SK-N-SH (cell line): Measurements from ENCODE around the gene PPP3R2. TPM values are rescaled to one million over a fixed set of nuclear protein-coding genes. Genes with fewer than 3 reads are reported as not detected.

Source experiments
- CTCF ChIA-PET: fragments of 300-600, 350-600 bp; formaldehyde crosslinking; extraction: SDS; loops from one replicate; lab custom pipeline; 2021; lab: Yijun Ruan, JAX
- POLR2A ChIA-PET: fragments of 350-600 bp; sonication (Branson Sonifier 250); formaldehyde crosslinking; extraction: SDS; loops from one replicate; lab custom pipeline; 2020; ENCODE audit warnings: antibody characterized with exemption, inconsistent platforms; lab: Yijun Ruan, JAX
- DNase-seq: peaks from one replicate; pipeline ENCODE4 v3.0.0; 2012
- H2AFZ ChIP-seq: fragments of 200-600 bp; sonication (generic); 2 replicates; pipeline ENCODE4 v1.8.1; 2016; ENCODE audit warnings: antibody characterized with exemption, mild to moderate bottlenecking, low read depth
- H3F3A ChIP-seq: fragments of 200-600 bp; sonication (generic); replicated peaks from 2 replicates; pipeline ENCODE3; 2016; ENCODE audit warnings: antibody characterized with exemption, mild to moderate bottlenecking; ENCODE audit not compliant: insufficient read depth
- H3K27ac ChIP-seq, 2 experiments: fragments of 200-500 bp in 1 of 2; fragments of 200-600 bp in 1 of 2; sonication (Bioruptor generic) in 1 of 2; sonication (generic), shearing (Covaris generic) in 1 of 2; 2 replicates each; pipeline versions ENCODE4 v1.5.1 to v1.6.1; 2014 to 2016; ENCODE audit warnings: low read depth in 2 of 2, inconsistent platforms in 1 of 2, low read length in 1 of 2, mild to moderate bottlenecking in 1 of 2, mixed read lengths in 1 of 2
- H3K27me3 ChIP-seq: fragments of 200-600 bp; sonication (generic), shearing (Covaris generic); 2 replicates; pipeline ENCODE4 v1.6.1; 2016; ENCODE audit warnings: mixed run types; ENCODE audit not compliant: insufficient read depth
- H3K36me3 ChIP-seq, 2 experiments: fragments of 200-500 bp in 1 of 2; fragments of 200-600 bp in 1 of 2; sonication (Bioruptor generic) in 1 of 2; sonication (generic) in 1 of 2; replicated peaks in 1 of 2; 2 replicates each; pipeline versions ENCODE3 to v1.5.1; 2014 to 2016; ENCODE audit warnings: low read length in 1 of 2, mild to moderate bottlenecking in 1 of 2; ENCODE audit not compliant: insufficient read depth in 2 of 2, control insufficient read depth in 1 of 2
- H3K4me1 ChIP-seq, 2 experiments: fragments of 200-500 bp in 1 of 2; fragments of 200-600 bp in 1 of 2; sonication (Bioruptor generic) in 1 of 2; sonication (generic), shearing (Covaris generic) in 1 of 2; 2 replicates each; pipeline versions ENCODE4 v1.5.1 to v1.6.1; 2014 to 2016; ENCODE audit warnings: low read depth in 1 of 2, low read length in 1 of 2, mixed run types in 1 of 2; ENCODE audit not compliant: insufficient read depth in 2 of 2, control insufficient read depth in 1 of 2
- H3K4me2 ChIP-seq: fragments of 200-600 bp; sonication (generic), shearing (Covaris generic); 2 replicates; pipeline ENCODE4 v1.6.1; 2017; ENCODE audit warnings: mixed run types
- H3K4me3 ChIP-seq, 2 experiments: fragments of 200-500 bp in 1 of 2; fragments of 200-600 bp in 1 of 2; sonication (Bioruptor generic) in 1 of 2; sonication (generic), shearing (Covaris generic) in 1 of 2; 2 replicates each; pipeline versions ENCODE4 v1.5.1 to v1.8.1; 2014 to 2016; ENCODE audit warnings: low read depth in 2 of 2, inconsistent platforms in 1 of 2, low read length in 1 of 2, mild to moderate bottlenecking in 1 of 2, mixed read lengths in 1 of 2, moderate library complexity in 1 of 2
- H3K79me2 ChIP-seq: fragments of 200-600 bp; sonication (generic); 2 replicates; pipeline ENCODE4 v1.8.1; 2017; ENCODE audit warnings: mild to moderate bottlenecking; ENCODE audit not compliant: insufficient read depth
- H3K9ac ChIP-seq: fragments of 200-600 bp; sonication (generic); 2 replicates; pipeline ENCODE4 v1.6.1; 2017; ENCODE audit warnings: mixed run types
- H3K9me2 ChIP-seq: fragments of 200-600 bp; sonication (generic); 2 replicates; pipeline ENCODE4 v1.6.1; 2017; ENCODE audit warnings: mixed run types
- H3K9me3 ChIP-seq: fragments of 200-600 bp; sonication (generic); 2 replicates; pipeline ENCODE4 v1.6.1; 2017; ENCODE audit warnings: mixed run types, mild to moderate bottlenecking, moderate library complexity
- H4K20me1 ChIP-seq: fragments of 200-600 bp; sonication (generic); 2 replicates; pipeline ENCODE4 v1.6.1; 2017; ENCODE audit warnings: mild to moderate bottlenecking, mixed run types; ENCODE audit not compliant: insufficient read depth
- CHD2 ChIP-seq: fragments of 150-350 bp; IDR thresholded peaks from 2 replicates; pipeline ENCODE4 v1.6.1; 2018; ENCODE audit warnings: low read length; ENCODE audit not compliant: partially characterized antibody
- CTCF ChIP-seq: fragments of 200-600 bp; sonication (generic); IDR thresholded peaks from 2 replicates; pipeline ENCODE4 v1.6.1; 2017; ENCODE audit warnings: antibody characterized with exemption, mild to moderate bottlenecking, moderate library complexity
- EP300 ChIP-seq, 2 experiments: IDR thresholded peaks; 2 replicates each; pipeline versions ENCODE4 v1.4.0 to v1.6.1; 2012; ENCODE audit warnings: borderline replicate concordance in 1 of 2, low read depth in 1 of 2, low read length in 1 of 2
- EZH2phosphoT487 ChIP-seq: fragments of 200-600 bp; sonication (generic); IDR thresholded peaks from 2 replicates; pipeline ENCODE4 v1.6.1; 2017; ENCODE audit warnings: low read depth, mixed run types, mild to moderate bottlenecking, antibody characterized with exemption, moderate library complexity, borderline replicate concordance
- FOXJ3 ChIP-seq: sonication (generic); formaldehyde crosslinking; IDR thresholded peaks from 2 replicates; pipeline ENCODE4 v1.5.1; 2020; ENCODE audit warnings: mild to moderate bottlenecking, missing genetic modification reagents
- GABPA ChIP-seq: IDR thresholded peaks from 2 replicates; pipeline ENCODE4 v1.4.0; 2012; ENCODE audit warnings: low read depth, mild to moderate bottlenecking
- GATA2 ChIP-seq: sonication (generic); formaldehyde crosslinking; IDR thresholded peaks from 2 replicates; pipeline ENCODE4 v1.5.0; 2020; ENCODE audit warnings: mild to moderate bottlenecking, missing genetic modification reagents
- NRF1 ChIP-seq: IDR thresholded peaks from 2 replicates; pipeline ENCODE4 v1.6.1; 2012; ENCODE audit warnings: low read depth, mild to moderate bottlenecking, low read length
- POLR2AphosphoS5 ChIP-seq: IDR thresholded peaks from 2 replicates; pipeline ENCODE4 v1.6.1; 2012; ENCODE audit warnings: low read depth, low read length
- RAD21 ChIP-seq: IDR thresholded peaks from 2 replicates; pipeline ENCODE4 v1.6.1; 2012; ENCODE audit warnings: mild to moderate bottlenecking, low read length
- RCOR1 ChIP-seq: fragments of 150-350 bp; IDR thresholded peaks from 2 replicates; pipeline ENCODE4 v1.6.1; 2017; ENCODE audit warnings: antibody characterized with exemption, low read length
- RFX5 ChIP-seq: IDR thresholded peaks from 2 replicates; pipeline ENCODE4 v1.6.1; 2012; ENCODE audit warnings: mild to moderate bottlenecking, improper control_type of control experiment, low read length
- TCF12 ChIP-seq: IDR thresholded peaks from 2 replicates; pipeline ENCODE4 v1.4.0; 2012
- TEAD4 ChIP-seq: IDR thresholded peaks from 2 replicates; pipeline ENCODE4 v1.4.0; 2012; ENCODE audit warnings: mild to moderate bottlenecking, borderline replicate concordance; ENCODE audit not compliant: insufficient read depth
- USF1 ChIP-seq: IDR thresholded peaks from 2 replicates; pipeline ENCODE4 v1.4.0; 2012; ENCODE audit warnings: low read depth, borderline replicate concordance
- WGBS: methylation state at CpG from one replicate; pipeline ENCODE4 v1.1.6; 2017; ENCODE audit warnings: low lambda C conversion rate; 5-methylcytosine and 5-hydroxymethylcytosine counted together
- polyA plus RNA-seq, 3 experiments: library from polyadenylated mRNA; depleted of rRNA; stranded (reverse); fragments of >200 nt; gene quantifications; 2 replicates each; pipeline ENCODE4 v1.2.3, GENCODE V29; 2012
- TF ChIP-seq, protein P1 (sequence below): IDR thresholded peaks from 2 replicates; pipeline ENCODE4 v1.4.0; 2012; ENCODE audit warnings: low read depth, borderline replicate concordance

Gene PPP3R2
- polyA plus RNA-seq, 1 of the 3 experiments (the other 2 are of a cell fraction) = not detected

GRCh38 chr9:101605547-101605946, 10.8 kb upstream of the PPP3R2 start:
- POLR2A ChIA-PET = no interaction called here
- no peaks in the 10 kb centered on the region for H3F3A ChIP-seq
- H3K4me1 ChIP-seq = no peaks in the 10 kb centered on the region
- H3K9me3 ChIP-seq = no peaks in the 10 kb centered on the region
- no peak overlapping the region for H2AFZ ChIP-seq
- no peak overlapping the region for H3K4me2 ChIP-seq
- H4K20me1 ChIP-seq = no peaks in the 10 kb centered on the region
- H3K27me3 ChIP-seq = peaks cover 34% of the 10 kb centered on the region
- no peaks in the 10 kb centered on the region for H3K9me2 ChIP-seq
- no peak overlapping the region for H3K9ac ChIP-seq
- 8% methylated on average over 3 of the region's 3 CpGs for WGBS
- TF ChIP-seq EP300 (IDR thresholded peaks at IDR 0.05; ENCODE audit: borderline replicate concordance in 1 of 2, low read depth in 1 of 2, low read length in 1 of 2) = no peak
- TF ChIP-seq GATA2 (CRISPR knock-in tag) = no peak
- TF ChIP-seq GABPA = no peak
- no peak for TF ChIP-seq RFX5
- TF ChIP-seq USF1 = no peak
- no peak for TF ChIP-seq RAD21
- no peak for TF ChIP-seq EZH2phosphoT487
- TF ChIP-seq RCOR1 = no peak
- no peak for TF ChIP-seq NRF1
- TF ChIP-seq FOXJ3 (CRISPR knock-in tag) = no peak
- TF ChIP-seq, protein P1, sequence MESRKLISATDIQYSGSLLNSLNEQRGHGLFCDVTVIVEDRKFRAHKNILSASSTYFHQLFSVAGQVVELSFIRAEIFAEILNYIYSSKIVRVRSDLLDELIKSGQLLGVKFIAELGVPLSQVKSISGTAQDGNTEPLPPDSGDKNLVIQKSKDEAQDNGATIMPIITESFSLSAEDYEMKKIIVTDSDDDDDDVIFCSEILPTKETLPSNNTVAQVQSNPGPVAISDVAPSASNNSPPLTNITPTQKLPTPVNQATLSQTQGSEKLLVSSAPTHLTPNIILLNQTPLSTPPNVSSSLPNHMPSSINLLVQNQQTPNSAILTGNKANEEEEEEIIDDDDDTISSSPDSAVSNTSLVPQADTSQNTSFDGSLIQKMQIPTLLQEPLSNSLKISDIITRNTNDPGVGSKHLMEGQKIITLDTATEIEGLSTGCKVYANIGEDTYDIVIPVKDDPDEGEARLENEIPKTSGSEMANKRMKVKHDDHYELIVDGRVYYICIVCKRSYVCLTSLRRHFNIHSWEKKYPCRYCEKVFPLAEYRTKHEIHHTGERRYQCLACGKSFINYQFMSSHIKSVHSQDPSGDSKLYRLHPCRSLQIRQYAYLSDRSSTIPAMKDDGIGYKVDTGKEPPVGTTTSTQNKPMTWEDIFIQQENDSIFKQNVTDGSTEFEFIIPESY = no peak
- no peak for TF ChIP-seq CHD2
- no peak for TF ChIP-seq CTCF
- no peak for TF ChIP-seq TEAD4
- TF ChIP-seq POLR2AphosphoS5 = no peak
- no peak for TF ChIP-seq TCF12
- H3K27ac ChIP-seq = no peak overlapping the region
- DNase-seq = no peak
- no peaks in the 10 kb centered on the region for H3K36me3 ChIP-seq
- no peak overlapping the region for H3K4me3 ChIP-seq
- CTCF ChIA-PET = no interaction called here
- no peaks in the 10 kb centered on the region for H3K79me2 ChIP-seq
